Stimulated activated CD4-positive, alpha-beta T cell treated with anti-CD3 and anti-CD28 coated beads, Interleukin-4, amount 100 ng/mL, for 4 hours (primary cell): ENCODE measurements around the gene ZNF107.
A peak's percentile ranks its signal among the peaks of the same experiment; 100 is the strongest.

ENCODE experiments used
- DNase-seq, 2 experiments: peaks; one replicate each; pipeline ENCODE4 v3.0.0-alpha.2; 2020

The ZNF107 gene

DNA sequence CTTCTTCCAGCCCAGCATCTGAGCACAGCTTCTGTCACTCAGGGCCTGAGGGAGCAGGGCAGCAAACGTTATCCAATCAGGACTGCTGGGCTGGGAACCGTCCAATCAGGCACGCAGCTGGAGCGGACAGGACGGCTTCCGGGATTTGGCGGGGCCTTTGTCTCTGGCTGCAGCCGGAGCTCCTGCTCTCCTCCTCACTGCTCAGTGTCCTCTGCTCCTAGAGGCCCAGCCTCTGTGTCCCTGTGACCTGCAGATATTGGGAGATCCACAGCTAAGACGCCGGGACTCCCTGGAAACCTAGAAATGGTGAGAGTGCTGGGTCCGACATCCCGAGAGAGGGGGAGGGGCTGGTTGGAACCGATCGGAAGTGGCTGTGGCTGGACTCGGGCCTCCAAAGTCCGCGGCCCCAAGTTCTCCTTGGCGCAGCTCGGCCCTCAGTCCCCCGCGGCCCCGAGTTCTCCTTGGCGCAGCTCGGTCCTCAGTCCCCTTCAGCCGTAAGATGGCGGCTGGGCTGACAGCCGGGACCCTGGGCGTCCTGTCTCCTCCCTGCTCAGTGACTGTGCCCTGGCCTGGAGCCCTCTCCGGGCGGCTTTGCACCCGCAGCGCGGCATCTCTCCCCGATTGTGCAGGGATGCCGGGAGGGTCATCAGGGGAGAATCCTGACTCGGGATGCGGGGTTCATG lies at the start of gene ZNF107:
ZNF107 (plus strand) TSS at position 154 of the 683 bp plus-strand sequence; CDS start at position 304, 150 bp downstream.
- peak; percentile 66 to 79 for DNase-seq

DNA sequence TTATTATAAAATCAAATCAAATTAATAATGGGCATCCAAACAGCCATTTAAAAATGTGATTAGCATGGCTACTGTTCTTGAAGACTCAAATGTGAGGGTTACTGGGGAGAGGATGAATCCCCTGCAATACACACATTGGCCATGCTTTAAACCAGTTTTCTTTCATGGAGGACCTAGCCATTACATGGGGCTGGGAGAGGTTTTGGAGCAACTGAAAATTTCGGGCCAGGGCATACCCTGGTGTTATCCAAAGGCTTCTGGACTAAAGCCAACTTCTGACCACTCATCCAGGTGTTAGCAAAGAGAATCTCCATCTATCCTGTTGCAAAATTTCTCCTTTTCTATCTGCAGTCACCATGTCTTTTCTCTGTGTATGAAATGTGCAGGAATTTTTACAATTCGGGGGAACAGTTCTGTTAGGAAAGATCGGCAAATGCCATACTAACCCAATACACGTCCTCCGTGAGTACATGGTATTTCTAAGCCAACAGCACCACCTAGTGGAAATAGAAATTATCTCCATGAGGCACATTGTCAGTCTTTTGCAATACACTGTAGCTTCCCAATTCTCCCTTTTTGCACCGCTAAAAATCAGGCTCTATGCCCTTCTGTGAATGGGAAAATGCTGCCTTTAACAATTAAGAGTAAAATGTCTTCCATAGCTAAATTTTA lies 47.0 kb upstream of the ZNF107 start:
- DNase-seq = no peak

GRCh38 chr7:64619705-64620104 lies 46.2 kb upstream of the ZNF107 start:
- no peak for DNase-seq

GRCh38 chr7:64621656-64622055 lies 44.3 kb upstream of the ZNF107 start:
- DNase-seq = no peak

GRCh38 chr7:64625114-64626082 lies 40.5 kb upstream of the ZNF107 start:
- DNase-seq = no peak

DNA sequence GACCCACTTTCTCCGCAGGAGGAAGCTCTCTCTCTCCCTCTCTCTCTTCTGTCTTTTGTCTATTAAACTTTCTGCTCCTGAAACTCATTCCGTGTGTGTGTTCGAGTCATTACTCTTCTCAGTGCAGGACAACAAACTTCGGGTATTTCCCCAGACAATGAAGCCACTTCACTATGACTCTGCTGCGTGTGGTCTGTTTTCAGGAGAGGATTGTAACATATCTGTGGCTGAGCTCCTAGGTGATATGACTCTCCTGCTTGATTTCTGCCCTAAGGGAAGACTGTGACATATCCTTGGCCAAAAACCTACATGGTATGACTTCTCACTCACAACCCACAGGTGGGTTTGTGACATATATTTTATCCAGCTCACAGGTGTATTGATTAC lies 39.9 kb upstream of the ZNF107 start:
- DNase-seq = no peak

DNA sequence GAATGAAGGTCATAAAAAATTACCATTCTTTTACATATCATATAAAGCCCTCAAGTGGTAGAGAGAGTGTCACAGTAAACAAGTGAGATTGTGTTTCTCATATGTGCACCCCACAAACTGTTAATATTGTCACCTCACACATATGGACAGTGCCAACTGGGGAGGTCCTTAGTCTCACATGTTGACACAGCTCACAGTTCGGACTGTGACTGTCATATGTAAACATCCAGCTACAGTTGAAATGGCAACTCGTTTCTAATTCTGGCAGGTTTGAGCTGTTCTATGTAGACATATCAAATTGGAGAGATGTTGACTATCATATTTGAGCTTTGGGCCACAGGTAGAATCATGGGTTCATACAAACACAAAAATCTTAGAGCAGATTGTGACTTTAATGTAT lies 39.4 kb upstream of the ZNF107 start:
- DNase-seq = no peak

DNA sequence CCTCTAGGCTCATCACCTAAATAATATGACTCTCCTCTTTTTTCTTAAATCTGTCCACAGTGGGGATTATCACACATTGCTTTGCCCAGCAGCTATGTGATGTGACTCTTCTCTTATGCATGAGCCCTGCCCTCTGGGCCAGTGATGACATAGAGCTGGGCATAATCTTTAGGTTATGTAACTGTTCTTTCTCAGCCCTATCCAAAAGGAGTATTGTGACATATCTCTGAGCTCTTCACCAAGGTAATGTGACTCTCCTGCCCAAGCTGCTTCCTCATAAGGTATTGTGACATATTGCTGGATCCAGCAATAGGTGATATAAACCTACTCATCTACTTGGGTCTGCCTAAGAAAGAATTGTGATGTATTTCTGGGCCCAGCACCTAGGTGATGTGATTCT lies 37.7 kb upstream of the ZNF107 start:
- no peak for DNase-seq

DNA sequence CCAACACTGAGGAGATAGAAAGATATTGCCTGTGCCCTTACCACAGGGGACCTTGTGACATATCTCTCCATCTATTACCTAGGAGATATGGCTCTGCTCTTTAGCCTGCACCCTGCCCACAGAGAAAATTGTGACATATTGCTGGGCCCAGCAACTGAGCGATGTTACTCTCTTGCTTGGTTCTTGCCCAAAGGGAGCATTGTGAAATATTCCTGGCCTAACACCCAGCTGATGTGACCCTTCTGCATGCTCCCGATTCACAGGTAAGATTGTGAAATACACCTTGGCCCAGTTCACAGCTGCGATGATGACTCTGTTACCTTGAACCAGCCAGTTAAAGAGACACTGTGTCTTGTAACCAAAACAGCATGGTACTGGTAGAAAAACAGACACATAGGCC lies 37.2 kb upstream of the ZNF107 start:
- no peak for DNase-seq

GRCh38 chr7:64630496-64630895 lies 35.4 kb upstream of the ZNF107 start:
- no peak for DNase-seq

DNA sequence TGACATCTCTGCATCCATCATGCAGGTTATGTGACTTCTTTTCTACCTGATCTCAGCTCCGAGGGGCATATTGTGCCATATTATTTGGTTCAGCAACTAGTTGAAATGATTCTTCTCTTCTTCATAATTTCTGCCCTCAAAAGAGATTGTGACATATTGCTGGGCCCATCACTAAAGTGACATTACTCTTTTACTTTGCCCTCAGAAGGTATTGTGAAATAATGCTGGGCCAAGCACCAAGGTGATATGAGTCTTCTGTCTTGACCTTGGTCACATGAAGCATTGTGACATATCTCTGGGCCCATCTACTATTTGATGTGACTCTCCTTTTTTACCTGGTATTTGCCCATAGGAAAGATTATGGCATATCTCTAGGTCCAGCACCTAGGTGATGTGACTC lies 33.9 kb upstream of the ZNF107 start:
- no peak for DNase-seq

- no peak for DNase-seq
Measured at GRCh38 chr7:64633401-64633800, 32.5 kb upstream of the ZNF107 start.

- DNase-seq = no peak
Measured at GRCh38 chr7:64634406-64635062, 31.4 kb upstream of the ZNF107 start.

- DNase-seq = peak in 1 of 2 experiments; percentile 1
Measured at GRCh38 chr7:64636386-64636785, 29.5 kb upstream of the ZNF107 start.

GRCh38 chr7:64637521-64638445 lies 28.1 kb upstream of the ZNF107 start:
- no peak for DNase-seq

GRCh38 chr7:64638822-64639221 lies 27.1 kb upstream of the ZNF107 start:
- DNase-seq = no peak

- no peak for DNase-seq
Measured at GRCh38 chr7:64639267-64640001, 26.5 kb upstream of the ZNF107 start.

- DNase-seq = no peak
Measured at GRCh38 chr7:64640504-64640903, 25.4 kb upstream of the ZNF107 start.

- no peak for DNase-seq
Measured at GRCh38 chr7:64642046-64642445, 23.9 kb upstream of the ZNF107 start.

DNA sequence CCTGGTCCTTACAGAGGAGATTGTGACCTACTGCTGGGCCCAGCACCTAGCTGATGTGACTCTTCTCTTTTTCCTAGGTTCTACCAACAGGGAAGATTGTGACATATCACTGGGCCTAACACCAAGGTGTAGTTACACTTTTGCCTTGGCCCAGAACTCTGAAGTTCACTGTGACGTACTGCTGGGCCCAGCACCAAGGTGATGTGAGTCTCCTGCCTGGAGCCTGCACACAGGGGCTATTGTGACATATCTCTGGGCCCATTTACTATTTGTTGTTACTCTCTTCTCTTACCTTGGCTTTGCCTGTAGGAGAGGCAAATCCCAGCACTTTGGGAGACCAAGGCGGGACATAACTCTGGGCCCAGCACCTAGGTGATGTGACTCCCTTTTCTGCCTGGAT lies 23.1 kb upstream of the ZNF107 start:
- DNase-seq = no peak

DNA sequence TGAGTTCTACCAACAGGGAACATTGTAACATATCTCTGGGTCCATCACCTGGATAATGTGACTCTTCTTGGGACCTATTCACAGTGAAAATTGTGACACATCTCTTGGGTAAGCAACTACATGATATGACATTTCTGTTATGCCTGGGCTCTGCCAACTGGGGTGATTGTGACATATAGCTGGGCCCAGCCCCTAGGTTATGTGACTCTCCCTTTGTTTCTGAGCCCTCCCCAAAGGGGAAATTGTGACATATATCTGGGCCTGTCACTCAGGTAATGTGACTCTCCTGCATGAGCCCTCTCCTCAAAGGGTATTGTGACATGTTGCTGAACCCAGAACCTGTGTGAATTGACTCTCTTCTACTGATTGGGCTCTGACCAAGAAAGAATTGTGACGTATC lies 22.4 kb upstream of the ZNF107 start:
- no peak for DNase-seq
